Muscle of back (tissue), 11 donors: ENCODE data around the gene CNTN1. TPM values are rescaled to one million over a fixed set of nuclear protein-coding genes. Genes with fewer than 3 reads are reported as not detected.
A peak's percentile ranks its signal among the peaks of the same experiment; 100 is the strongest.

Experiments
- DNase-seq, 3 donors: peaks; one replicate each; pipeline versions ENCODE4 v3.0.0 to v3.0.0-alpha.2; 2013
- polyA plus RNA-seq, 10 donors: library from polyadenylated mRNA; unstranded; fragments of 120-200 nt; gene quantifications; one replicate each; pipeline ENCODE4 v1.2.1, GENCODE V29; 2013; ENCODE audit not compliant: insufficient read length in 10 of 10

Gene CNTN1
- polyA plus RNA-seq, 10 donors: 3.2 to 38.2 (median 12.7) TPM

GRCh38 chr12:40762072-40762471 is 69.8 kb downstream of the CNTN1 start:
- DNase-seq: no peak

- DNase-seq: no peak
Observed at GRCh38 chr12:40768125-40768864, 76.1 kb downstream of the CNTN1 start.

GRCh38 chr12:40769846-40770245 is 77.6 kb downstream of the CNTN1 start:
- no peak for DNase-seq

GRCh38 chr12:40770781-40771180 is 78.5 kb downstream of the CNTN1 start:
- DNase-seq: no peak

- peak in 2 of 3 donors; percentile 31 to 57 for DNase-seq
Observed at GRCh38 chr12:40775661-40776060, 83.4 kb downstream of the CNTN1 start.

- DNase-seq: no peak
Observed at GRCh38 chr12:40784102-40784501, 91.9 kb downstream of the CNTN1 start.

- no peak for DNase-seq
Observed at GRCh38 chr12:40788276-40788675, 96.0 kb downstream of the CNTN1 start.

- DNase-seq: no peak
Observed at GRCh38 chr12:40792792-40793386, 100.7 kb downstream of the CNTN1 start.

GRCh38 chr12:40793471-40793870 is 101.2 kb downstream of the CNTN1 start:
- DNase-seq: no peak

- no peak for DNase-seq
Observed at GRCh38 chr12:40794087-40794486, 101.8 kb downstream of the CNTN1 start.

GRCh38 chr12:40801082-40801481 is 108.8 kb downstream of the CNTN1 start:
- DNase-seq: no peak

GRCh38 chr12:40801861-40802260 is 109.6 kb downstream of the CNTN1 start:
- no peak for DNase-seq

- DNase-seq: peak in 1 of 3 donors; percentile 16
Observed at GRCh38 chr12:40802656-40803055, 110.4 kb downstream of the CNTN1 start.

- DNase-seq: peak in 2 of 3 donors; percentile 8 to 79
Observed at GRCh38 chr12:40819436-40820108, 127.3 kb downstream of the CNTN1 start.

GRCh38 chr12:40820794-40821484 is 128.7 kb downstream of the CNTN1 start:
- DNase-seq: peak in 1 of 3 donors; percentile 16

GRCh38 chr12:40825156-40825555 is 132.9 kb downstream of the CNTN1 start:
- DNase-seq: no peak

- DNase-seq: peak in 2 of 3 donors; percentile 5 to 33
Observed at GRCh38 chr12:40827683-40828592, 135.7 kb downstream of the CNTN1 start.

- no peak for DNase-seq
Observed at GRCh38 chr12:40828593-40828990, 136.4 kb downstream of the CNTN1 start.

GRCh38 chr12:40829738-40830144 is 137.5 kb downstream of the CNTN1 start:
- no peak for DNase-seq

- DNase-seq: no peak
Observed at GRCh38 chr12:40831916-40832315, 139.7 kb downstream of the CNTN1 start.

- no peak for DNase-seq
Observed at GRCh38 chr12:40832668-40833067, 140.4 kb downstream of the CNTN1 start.
